Subcutaneous adipose tissue (tissue), 4 donors: ENCODE data around the gene GPR108. TPM values are rescaled to one million over a fixed set of nuclear protein-coding genes. Genes with fewer than 3 reads are reported as not detected.

Experiments
- total RNA-seq, 4 donors: library from RNA; depleted of rRNA; stranded (reverse); fragments of >200 nt; gene quantifications; one replicate each; pipeline ENCODE4 v1.1.0, GENCODE V29; 2016
- TF ChIP-seq, protein P1 (sequence below): fragments of 450-650 bp; IDR thresholded peaks from one replicate; pipeline ENCODE4 v1.5.1; 2016; ENCODE audit warnings: low read depth, mild to moderate bottlenecking, control low read depth, antibody characterized with exemption, moderate library complexity

GPR108 gene
- total RNA-seq, 4 donors from 2014 or later = 31.0 to 62.9 (median 45.6) TPM

DNA sequence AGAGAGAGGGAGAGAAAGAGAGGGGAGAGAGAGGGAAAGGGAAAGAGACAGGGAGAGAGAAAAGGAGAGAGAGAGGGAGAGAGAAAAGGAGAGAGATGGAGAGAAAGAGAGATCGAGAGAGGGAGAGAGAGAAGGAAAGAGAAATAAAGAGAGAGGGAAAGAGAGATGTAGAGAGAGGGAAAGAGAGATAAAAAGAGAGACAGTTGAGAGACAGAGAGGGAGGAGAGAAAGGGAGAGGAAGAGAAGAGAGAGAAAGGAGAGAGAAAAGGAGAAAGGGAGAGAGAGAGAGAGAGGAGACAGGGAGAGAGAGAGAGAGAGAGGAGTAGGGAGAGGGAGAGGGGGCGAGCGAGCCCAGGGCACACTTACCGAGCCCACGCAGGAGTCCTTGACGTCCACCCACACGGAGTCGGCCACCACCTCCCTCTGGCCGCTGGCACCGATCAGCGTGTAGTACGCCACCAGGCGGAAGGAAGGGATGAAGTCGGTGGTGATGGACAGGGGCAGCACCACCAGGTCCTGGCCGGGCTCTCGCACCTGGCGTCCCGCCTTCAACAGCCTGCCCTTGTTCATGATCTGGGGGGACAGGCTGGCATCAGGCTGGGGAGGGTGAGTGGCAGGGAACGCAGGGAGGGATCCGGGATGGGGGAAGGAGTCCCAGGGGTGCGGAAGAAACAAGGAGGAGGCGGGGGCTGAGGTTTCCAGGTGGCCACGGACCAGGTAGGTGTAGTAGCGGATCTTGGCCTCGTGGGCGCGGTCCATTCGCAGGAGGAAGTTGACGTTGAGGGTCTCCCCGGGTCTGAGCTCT, 26.9 kb downstream of the GPR108 start:
- TF ChIP-seq, protein P1, sequence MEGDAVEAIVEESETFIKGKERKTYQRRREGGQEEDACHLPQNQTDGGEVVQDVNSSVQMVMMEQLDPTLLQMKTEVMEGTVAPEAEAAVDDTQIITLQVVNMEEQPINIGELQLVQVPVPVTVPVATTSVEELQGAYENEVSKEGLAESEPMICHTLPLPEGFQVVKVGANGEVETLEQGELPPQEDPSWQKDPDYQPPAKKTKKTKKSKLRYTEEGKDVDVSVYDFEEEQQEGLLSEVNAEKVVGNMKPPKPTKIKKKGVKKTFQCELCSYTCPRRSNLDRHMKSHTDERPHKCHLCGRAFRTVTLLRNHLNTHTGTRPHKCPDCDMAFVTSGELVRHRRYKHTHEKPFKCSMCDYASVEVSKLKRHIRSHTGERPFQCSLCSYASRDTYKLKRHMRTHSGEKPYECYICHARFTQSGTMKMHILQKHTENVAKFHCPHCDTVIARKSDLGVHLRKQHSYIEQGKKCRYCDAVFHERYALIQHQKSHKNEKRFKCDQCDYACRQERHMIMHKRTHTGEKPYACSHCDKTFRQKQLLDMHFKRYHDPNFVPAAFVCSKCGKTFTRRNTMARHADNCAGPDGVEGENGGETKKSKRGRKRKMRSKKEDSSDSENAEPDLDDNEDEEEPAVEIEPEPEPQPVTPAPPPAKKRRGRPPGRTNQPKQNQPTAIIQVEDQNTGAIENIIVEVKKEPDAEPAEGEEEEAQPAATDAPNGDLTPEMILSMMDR = no peak

DNA sequence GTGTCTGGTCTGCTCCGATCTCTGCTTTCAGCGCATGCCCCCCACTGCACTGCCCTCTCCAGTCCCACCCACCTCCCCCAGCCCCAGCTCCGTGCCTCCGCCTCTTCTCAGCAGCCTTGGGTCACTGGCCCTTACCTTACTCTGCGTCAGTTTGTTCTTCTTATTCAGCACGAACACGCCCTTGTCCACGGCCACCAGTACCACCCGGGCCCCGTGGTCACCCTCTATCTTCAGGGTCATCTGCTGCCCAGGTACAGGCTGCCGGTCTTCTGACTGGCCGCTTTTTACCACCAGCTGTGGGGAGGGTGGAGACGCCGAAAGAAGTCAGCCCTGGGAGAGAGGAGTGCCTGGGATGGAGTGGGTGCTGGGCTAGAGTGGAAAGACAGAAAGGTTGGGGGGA, 27.8 kb downstream of the GPR108 start:
- TF ChIP-seq, protein P1 = no peak

DNA sequence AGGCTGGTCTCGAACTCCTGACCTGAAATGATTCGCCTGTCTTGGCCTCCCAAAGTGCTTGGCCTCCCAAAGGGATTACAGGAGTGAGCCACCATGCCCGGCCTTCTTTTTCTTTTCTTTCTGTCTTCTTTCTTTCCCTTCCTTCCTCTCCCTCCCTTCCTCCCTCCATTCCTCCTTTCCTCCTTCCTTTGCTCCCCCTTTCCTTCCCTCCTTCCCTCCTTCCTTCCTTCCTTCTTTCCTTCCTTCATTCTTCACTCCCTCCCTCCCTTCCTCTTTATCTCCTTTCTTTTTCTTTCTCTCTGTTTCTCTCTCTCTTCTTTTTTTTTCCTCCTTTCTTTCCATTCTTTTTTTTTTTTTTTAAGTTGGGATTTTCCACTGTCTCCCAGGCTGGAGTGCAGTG, 29.0 kb downstream of the GPR108 start:
- TF ChIP-seq, protein P1 = no peak

DNA sequence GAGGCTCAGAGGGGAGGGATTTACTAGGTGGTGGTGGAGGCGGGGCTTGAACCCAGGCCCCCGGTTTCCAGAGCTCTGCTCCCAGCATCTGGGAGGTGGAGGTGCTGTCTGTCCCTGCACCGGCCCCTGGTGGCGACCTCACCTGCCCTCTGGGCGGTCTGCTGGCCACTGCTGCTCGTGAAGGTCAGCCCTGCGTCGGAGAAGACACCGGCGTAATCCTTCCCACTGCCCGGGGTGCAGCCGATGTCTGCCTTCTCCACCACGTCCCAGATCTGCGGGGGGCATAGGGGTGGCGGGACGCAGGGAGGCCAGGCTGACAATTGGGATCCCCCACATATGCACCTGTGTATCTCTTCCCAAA, 29.7 kb downstream of the GPR108 start:
- TF ChIP-seq, protein P1 = no peak

DNA sequence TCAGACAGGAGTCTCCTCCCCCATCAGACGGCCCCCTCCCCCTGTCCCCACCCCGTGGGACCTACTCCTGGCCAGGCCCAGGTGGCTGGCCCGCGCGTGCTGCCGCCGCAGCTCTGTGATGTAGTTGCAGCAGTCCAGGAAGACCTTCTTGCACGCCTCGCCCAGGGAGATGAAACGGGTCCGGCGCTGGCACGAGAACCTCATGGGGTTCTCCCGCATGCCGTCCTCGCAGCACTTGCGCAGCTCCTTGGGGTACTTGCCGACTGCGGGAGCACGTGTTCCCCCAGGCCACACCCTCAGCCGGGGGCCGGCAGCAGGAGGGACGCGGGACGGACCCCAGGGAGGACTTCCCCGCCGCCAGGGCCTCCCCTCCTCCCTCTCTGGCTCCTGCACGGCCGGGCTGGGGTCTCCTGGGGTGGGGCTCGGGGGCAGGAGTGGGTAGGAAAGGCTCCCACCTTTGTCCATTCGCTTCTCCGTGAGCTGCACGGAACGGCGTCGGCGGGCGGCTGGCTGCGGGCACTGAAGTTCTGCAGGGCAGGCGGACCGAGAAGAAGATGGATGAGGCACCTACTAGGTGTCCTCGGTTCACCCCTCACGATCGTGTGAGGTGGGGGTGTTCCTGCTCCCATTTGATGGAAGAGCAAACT, 30.2 kb downstream of the GPR108 start:
- TF ChIP-seq, protein P1 = no peak

DNA sequence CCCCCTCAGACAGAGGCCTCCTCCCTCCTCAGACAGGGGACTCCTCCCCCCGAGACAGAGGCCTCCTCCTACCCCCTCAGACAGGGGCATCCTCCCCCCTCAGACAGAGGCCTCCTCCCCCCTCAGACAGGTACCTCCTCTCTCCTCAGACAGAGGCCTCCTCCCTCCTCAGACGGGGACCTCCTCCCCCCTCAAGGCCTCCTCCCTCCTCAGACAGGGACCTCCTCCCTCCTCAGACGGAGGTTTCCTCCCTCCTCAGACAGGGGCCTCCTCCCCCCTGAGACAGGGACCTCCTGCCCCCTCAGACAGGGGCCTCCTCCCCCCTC, 30.8 kb downstream of the GPR108 start:
- TF ChIP-seq, protein P1 = no peak

DNA sequence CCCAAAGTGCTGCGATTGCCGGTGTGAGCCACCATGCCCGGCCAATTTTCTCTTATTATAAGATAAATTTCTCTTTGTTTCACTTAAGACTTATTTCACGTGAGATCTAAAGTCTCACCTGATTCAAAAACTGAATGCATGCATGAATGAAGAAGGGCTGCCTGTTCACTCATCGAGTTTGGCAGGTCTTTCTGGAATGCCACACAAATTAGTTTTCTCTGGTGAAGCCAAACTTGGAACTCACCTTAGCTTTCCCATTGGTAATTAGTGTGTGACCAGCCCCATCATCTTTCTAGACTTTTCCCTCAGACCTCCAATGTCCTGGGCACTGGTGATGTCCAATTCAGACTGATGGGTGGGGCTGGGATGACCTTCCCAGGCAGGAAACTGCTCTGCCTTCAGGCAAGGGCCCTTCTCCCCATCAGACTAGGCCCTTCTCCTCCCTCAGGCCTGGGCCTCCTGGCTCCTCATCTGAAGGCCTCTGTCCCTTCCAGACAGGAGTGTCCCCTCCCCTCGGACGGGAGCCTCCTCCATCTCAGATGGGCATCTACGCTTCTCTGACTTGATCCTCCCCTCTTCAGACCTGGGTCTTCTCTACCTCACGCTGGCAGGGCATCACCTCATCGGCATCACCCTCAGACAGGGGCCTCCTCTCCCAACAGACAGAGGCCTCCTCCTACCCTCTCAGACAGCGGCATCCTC, 31.3 kb downstream of the GPR108 start:
- TF ChIP-seq, protein P1 = no peak
